GM19397 (cell line): ENCODE data around the gene IMP3.
"Not testable (repeated sequence)": the region's sequence is repeated elsewhere in the genome, so short reads cannot be mapped to it uniquely, and the experiment has no call there.

Experiments
- ATAC-seq: cut with Tn5 transposase; IDR thresholded peaks from one replicate; pipeline ENCODE4 v1.9.1; 2021; ENCODE audit warnings: mild to moderate bottlenecking, moderate library complexity; ENCODE audit not compliant: unreplicated experiment

Gene IMP3

DNA sequence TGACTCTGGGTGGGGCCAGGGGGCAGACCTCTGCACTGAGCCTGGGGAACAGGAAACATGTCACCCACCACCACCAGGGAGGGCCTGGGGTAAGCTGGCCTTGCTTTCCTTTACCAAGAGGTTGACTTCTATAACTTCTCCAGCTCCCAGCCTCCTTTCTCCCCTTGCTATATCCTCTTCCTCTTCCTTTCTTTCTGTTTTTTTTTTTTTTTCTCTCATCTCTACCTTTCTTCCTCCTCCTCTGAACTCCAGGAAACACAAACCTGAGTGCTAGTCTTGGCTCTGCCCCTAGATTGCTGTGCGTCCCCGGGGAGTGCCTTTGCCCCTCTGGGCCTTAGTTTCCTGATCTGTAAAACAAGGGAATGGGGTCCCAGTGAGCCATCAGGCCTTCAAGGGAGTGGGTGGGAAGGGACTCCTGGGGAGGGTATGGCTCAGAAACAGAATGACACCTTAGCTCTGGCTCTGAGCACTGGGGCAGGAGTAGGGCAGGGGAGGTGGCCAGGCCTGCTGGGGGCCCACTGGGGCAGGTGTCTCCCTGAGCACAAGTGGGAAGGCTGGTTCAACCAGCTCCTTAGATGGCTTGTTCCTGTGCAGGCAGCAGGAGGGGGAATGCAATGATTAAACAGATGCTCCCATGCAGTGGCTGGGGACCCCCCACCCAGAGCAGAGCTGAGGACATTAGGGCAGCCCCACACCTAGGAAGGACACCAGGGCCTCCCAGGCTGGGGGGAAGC lies 12.0 kb upstream of the IMP3 start:
- ATAC-seq, result no peak

DNA sequence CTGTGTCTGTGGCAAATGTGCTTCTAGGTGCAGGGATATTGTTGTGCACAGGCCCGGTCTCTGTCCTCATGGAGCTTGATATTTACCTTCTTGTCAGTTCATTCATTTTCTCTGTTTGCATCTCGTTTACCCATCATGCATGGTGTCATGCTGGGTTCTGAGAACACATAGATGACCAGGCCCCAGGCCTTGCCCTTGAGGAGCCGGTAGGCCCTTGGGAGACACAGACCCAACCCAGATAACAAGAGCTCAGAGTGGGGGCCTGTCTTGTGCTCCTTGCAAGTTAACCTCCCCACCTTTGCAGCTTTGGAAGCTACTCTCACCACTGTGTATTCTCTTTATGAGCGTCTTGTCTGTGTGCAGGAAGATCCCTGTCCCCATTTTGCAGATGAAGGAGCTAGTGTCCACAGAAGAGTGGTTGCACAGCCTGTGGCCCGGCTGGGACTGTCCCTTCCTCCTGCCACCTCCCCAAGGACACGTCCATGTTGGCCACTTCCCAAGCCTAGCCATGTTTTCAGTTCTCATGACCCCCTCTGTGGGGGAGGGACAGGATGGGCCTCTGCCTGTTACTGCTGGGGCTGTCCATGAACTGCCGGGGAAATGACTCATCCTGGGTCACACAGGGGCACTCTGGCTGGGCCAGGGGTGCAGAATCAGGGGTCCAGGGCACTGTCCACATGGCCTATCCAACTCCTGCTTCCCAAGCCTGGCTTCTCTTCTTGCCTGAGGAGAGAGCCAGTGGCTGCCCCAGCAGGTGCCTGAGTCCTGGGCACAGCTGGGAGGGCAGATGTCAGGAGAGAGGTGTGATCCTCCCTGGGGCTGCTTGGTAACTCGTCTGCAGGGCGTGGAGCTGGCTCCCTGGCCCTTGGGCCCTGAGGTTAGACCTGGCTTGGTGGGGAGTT lies 11.1 kb upstream of the IMP3 start:
- ATAC-seq, result no peak

DNA sequence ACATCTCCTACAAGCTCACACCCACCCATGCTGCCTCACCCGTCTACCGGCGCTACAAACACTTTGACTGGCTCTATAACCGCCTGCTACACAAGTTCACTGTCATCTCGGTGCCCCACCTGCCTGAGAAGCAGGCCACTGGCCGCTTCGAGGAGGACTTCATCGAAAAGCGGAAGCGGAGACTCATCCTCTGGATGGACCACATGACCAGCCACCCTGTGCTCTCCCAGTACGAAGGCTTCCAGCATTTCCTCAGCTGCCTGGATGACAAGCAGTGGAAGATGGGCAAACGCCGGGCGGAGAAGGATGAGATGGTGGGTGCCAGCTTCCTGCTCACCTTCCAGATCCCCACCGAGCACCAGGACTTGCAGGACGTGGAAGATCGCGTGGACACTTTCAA lies 9.8 kb upstream of the IMP3 start:
- ATAC-seq, result no peak

DNA sequence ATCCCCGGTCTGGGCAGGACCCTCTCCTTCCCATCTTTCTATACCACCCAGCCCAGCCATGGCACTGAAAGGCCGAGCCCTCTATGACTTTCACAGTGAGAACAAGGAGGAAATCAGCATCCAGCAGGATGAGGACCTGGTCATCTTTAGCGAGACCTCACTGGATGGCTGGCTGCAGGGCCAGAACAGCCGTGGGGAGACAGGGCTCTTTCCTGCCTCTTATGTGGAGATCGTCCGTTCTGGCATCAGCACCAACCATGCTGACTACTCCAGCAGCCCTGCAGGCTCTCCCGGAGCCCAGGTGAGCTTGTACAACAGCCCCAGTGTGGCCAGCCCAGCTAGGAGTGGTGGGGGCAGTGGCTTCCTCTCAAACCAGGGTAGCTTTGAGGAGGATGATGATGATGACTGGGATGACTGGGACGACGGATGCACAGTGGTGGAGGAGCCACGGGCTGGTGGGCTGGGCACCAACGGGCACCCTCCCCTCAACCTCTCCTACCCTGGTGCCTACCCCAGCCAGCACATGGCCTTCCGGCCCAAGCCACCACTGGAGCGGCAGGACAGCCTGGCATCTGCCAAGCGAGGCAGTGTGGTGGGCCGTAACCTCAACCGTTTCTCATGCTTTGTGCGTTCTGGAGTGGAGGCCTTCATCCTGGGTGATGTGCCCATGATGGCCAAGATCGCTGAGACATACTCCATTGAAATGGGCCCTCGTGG lies 9.2 kb upstream of the IMP3 start:
- no peak for ATAC-seq

DNA sequence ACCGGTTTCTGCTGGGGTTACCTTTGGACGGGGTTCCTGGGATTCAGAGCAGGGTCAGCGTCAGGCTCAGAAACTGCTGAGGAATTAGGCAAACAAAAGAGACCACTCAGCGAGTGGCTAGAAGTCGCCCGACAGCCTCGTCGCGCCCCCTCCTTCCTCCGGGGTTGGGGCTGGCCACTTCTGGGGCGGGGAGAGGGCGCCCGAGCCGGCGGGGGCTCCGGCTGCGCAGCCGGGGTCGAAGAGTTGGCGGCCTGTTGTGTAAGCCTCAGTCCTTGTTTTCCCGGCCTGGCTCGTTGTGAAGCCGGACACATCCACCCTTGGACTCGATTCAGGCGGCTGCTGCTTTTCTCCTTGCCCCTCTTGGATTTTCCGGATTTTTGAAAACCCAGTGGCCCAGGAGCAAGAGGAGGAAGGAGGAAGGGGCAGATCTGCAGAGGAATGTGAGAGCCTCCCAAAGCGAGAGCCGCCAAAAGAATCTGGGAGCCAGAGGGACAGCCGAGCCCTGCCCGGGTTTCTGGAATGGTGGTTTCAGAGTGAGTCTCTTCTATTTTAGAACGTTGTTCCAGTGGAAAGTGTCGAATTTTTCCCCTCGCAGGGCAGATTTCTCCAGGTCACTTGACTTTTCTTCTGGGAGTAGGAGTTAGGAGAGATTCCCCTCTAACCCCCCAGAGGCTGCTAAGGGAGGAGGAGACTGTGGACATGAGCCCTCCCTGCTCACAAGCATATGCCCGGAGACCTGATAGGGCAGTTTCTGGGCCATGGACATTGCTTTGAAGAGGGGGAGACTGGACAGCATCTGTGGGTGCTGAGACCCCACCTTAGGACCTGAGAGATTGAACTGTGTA lies 8.4 kb upstream of the IMP3 start:
- ATAC-seq, result no peak

DNA sequence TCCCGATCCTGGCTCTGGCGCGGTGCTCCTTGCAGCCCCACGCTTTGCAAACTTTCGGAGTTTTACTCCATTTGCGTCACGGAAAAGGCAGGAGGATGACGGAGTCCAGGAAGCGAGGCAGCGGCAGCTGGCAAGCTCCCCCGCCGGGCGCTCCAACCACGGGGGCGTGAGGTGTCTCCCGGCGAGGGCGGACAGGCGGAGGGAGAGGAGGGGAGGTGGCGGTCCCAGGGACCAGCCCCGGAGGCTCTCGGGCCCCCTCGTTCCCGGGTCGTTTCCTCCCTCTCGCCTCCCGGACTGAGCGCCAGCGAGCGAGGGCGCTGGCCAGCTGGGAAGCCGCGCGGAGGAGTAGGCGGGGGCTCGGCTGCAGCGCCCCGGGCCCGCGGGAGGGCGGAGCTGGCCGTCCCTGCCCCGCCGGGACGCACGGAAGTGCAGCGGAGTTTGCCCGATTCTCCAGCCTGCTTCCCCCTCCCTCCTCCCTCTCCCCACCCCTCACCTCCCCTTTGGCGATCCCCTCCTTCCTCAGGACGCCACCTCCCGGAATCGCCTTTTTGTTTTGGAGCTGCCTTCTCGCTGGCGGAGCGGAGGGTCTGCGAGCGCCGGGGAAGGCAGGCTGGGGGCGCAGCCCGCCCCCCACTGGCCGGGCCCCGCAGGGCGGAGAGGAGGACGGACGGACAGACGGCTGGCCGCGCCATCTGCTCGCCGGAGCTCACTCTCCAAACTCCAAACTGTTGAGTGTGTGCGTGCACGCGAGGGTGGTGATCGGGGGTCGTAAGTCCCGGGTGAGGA lies 7.5 kb upstream of the IMP3 start, which contains the start of gene SNX33:
TSS of gene SNX33 (plus strand) at position 543 of the 786 bp plus-strand sequence. CDS start 1,191 bp downstream, outside the sequence.
- ATAC-seq, result no peak

DNA sequence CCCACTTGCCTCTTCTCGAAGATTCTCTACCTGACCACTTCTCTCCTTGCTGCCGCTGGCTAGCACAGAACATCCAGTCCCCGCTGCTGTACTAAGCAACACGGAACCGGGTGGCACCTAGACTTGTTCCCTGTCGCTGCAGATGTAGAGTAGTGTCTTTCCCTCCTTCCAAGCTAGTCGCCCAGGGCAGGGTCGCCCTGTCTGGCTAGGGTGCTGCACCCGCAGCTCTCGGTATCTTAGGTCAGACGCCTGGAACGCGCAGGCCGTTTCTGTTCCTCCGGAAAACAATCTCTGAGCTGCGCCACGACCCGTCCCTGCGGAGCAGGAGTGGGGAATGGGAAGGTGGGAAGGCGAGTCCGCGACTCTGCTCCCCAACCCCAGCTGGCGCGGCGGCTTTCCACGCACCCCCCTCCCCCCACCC lies 6.9 kb upstream of the IMP3 start:
- no peak for ATAC-seq

DNA sequence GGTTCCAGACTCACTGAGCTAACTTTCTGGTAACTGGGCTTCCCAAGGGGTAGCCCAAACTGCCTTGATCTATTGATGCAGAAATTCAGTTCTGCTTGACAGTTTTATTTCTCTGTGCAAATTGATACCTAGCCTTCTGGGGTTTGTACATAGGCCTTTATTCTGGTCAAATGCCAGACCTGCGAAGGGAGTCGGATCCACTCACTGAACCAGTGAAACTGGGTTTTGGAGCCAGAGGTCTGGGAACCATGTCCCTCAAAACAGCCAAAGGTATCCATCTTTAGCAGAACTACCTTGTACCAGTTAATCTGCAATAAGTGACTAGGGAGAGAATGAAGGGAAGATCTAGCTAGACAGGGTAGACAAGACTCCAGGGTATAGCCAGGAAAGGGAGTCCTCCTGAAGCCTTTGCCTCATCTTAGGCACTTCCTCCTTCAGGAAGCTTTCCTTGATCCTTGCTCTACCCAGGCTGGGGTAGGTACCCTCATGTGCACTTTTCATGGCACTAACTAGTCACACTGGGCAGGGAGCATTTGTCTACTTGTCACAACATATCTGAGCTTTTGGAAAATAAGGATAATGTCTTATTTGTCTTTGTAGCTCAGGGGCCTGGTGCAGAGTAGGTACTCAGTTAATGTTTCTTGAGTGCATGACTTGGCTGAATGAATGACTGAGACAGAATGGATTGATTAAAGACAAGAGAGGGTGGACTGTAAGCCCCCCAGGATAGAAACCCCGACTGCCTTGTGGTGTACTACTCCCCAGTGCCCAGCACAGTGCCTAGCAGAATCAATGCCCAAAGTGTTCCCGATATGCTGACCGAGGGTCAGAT lies 6.3 kb upstream of the IMP3 start:
- no peak for ATAC-seq

DNA sequence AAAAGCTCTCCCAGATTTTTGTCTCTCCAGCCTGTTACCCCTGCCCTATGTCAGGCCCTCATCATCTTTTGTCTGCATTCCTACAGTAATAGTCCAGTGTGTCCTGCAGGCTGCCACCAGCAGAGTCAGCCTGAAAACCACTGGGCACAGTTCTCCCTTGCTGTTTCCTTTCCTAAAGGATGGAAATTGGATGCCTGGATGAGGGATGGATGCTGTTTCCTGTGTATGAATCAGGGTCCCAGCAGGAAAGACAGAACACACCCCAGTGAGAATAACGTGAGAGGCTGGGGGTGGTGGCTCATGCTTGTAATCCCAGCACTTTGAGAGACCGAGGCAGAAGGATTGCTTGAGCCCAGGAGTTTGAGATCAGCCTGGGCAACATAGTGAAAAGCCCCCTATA lies 4.4 kb upstream of the IMP3 start:
- ATAC-seq, result no peak

DNA sequence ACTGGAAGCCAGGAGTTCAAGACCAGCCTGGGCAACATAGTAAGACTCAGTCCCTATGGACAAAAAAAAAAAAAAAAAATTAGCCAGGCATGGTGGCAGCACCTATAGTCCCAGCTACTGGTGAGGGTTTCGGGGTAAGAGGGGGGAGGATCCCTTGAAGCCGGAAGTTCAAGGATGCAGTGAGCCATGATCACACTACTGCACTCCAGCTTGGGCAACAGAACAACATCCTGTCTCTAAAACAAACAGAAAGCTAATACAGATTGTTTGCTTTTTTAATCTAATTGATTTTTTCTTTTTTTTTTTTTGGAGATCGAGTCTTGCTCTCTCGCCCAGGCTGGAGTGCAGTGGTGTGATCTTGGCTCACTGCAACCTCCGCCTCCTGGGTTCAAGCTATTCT lies 1.6 kb upstream of the IMP3 start:
- ATAC-seq, result no peak

DNA sequence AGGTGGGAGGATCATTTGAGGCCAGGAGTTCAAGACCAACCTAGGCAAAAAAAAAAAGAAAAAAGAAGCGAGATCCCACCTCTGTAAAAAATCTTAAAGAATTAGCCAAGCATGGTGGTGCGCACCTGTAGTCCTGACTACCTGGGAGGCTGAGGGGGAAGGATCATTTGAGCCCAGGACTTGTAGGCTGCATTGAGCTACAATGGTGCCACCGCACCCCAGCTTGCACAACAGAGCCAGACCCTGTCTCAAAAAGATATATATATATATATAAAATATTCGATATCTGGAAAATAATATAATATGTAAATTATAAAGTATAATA lies 1.1 kb upstream of the IMP3 start:
- no peak for ATAC-seq

DNA sequence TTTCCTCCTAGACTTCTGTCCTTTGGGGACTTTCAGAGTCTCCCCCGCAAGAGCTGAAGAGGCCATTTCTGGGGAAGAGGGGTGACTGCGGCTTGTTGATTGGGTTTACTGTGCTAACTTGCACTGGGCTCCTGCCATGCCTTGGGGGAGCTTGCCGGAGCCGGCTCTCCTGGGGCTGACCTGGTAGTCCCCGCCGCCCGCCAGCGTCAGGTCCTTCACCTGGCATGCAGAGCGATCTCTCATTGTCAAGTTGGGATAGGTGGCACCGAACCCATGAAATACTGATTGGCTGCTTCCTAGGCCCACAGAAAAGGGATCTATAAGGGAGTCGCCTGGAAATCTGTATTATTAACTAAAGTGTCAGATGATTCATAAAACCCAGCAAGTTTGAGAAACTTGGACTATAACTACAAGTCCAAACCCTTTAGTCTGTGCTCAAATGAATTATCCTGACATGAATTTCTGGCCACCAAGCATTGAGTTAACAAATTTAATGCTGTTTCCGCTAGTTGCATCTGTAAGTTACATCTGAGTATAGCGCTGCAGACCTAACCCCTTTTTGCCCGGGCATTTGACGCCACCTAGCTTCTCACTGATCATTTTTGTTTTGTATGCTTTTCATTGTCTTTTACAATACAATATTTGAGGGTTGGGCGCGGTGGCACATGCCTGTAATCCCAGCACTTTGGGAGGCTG lies 607 bp upstream of the IMP3 start:
- ATAC-seq, result peak; percentile 25

DNA sequence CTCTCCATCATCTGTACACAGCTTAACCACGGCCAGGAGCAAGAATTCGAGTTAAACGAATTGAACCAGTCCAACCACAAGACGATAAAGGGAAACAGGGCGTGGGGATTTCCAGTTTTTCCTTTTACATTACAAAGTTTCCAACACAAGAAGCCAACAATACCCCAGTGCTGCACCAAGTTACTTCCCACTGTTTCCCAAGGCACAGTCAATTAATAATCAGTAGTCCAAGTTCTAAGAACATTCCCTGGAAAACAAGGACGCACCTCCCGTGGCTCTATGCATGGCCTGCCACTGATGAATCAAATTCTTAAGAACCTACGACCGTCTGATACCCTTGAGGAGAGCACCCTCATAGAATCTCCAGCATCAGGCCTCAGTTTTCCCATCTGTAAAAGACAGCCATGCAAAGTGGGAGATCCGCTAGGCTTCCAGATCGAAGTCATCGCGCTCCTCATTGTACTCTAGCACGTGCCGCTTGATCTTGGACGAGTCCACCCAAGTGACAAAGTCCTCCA lies 774 bp downstream of the IMP3 start:
- no peak for ATAC-seq

DNA sequence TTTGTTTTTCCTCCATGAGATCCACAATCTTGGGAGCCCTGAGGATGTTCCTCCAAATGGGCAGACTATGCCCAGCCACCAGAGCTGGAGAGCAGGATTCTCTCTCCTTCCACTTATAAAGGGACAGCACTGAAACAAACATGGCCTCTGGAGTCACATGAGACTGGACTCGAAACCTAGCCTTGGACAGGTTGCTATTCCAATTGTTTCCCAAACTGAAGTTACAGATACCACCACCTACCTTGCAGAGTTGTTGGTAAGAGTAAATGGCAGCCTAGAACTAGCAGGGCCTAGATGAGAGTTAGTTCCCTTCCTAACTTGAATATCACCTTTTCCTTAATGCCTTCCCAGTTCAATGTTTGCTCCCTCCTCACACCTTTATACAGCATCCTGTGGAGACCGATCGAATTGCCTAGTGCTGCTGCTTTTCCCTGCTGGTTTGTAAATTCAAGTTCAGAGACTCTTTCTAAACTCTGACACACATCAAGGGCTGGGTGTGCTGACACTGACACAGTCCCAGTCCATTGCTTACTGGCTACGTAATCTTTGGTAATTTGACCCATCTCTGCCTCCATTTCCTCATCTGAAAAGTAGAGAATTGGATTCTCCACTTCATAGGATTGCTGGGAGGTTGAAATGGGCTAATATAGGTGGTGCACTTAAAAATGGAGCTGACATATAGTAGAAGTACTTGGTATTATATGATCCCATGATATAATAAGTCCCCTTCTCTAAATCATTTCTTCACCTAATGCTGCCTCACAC lies 2.6 kb downstream of the IMP3 start:
- ATAC-seq, result no peak

DNA sequence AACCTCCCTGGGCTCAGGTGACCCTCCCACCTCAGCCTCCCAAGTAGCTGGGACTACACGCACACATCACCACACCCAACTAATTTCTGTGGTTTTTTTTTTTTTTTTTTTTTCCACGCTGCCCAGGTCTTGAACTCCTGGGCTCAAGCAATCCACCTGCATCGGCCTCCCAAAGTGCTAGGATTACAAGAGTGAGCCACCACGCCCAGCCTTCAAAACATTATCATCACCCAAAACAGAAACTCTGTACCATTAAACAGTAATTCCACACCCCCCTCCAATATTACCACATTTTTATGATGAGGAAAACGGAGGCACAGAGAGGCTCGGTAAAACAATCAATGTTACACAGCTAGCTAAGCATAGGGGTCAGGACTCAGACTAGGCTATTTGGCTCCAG lies 4.0 kb downstream of the IMP3 start:
- no peak for ATAC-seq

DNA sequence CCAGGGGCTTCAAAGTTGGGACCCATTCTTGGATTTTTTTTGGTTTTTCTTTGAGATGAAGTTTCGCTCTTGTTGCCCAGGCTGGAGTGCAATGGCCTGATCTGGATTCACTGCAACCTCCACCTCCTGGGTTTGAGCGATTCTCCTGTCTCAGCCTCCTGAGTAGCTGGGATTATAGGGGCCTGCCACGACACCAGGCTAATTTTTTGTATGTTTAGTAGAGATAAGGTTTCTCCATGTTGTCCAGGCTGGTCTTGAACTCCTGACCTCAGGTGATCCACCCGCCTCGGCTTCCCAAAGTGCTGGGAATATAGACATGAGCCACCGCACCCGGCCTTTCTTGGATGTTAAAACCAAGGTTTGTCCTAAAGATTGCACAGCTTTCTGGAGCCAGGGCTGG lies 6.1 kb downstream of the IMP3 start:
- ATAC-seq, result not testable (repeated sequence)

DNA sequence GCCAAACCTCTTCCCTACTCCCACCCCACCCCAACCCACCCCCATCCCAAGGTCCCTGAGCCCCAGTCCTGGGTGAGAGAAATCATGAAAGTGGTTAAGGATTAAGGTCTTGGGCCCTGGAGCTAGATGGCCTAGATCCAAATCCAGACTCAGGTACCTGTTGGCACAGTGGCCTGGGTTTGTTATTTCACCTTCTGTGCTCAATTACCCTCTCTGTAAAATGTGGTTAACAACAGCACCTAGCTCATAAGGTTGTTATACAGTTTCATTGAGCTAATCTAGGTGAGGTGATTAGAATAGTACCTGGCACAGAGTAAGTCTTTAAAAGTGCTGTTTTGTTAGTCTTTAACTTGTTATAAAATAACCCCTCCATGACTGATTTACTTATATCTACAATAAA lies 8.1 kb downstream of the IMP3 start:
- no peak for ATAC-seq
